K562 (cell line): ENCODE data around the gene L3MBTL1. TPM values are rescaled to one million over a fixed set of nuclear protein-coding genes. Genes with fewer than 3 reads are reported as not detected.

Source experiments
- ATAC-seq: fragments of 200-7000 bp; cut with Tn5 transposase; 3 replicates; pipeline ENCODE4 v1.9.1; 2020; ENCODE audit warnings: moderate library complexity
- BruUV-seq: library from RNA; stranded (reverse); fragments of 400-500 nt; replicated peaks from 2 replicates; lab custom pipeline; 2021; lab: Mats Ljungman, UMichigan
- CTCF ChIA-PET: fragments of 300-600 bp; formaldehyde crosslinking; extraction: SDS; loops from one replicate; lab custom pipeline; 2021; ENCODE audit warnings: low intra/inter-chr PET ratio; lab: Yijun Ruan, JAX
- POLR2A ChIA-PET: fragments of 300-600, 350-650 bp; sonication (Branson Sonifier 250); formaldehyde crosslinking; extraction: SDS; loops from one replicate; lab custom pipeline; 2021; ENCODE audit warnings: antibody characterized with exemption, inconsistent platforms; lab: Yijun Ruan, JAX
- DNase-seq, 4 experiments: peaks; one replicate each; pipeline versions ENCODE4 v3.0.0 to v3.0.0-alpha.2; 2011 to 2018; ENCODE audit warnings: low spot score in 3 of 4, mixed read lengths in 3 of 4; ENCODE audit errors: extremely low read depth in 1 of 4
- FAIRE-seq: peaks from 2 replicates; lab custom pipeline; 2011; peaks lifted over from hg19 to GRCh38; lab: Jason Lieb, UNC
- H2AFZ ChIP-seq: 2 replicates; pipeline ENCODE4 v1.6.0; 2011; ENCODE audit warnings: low read depth, low read length, control low read depth, inconsistent platforms
- H3K27ac ChIP-seq: fragments of 200-600 bp; 3 replicates; pipeline ENCODE4 v1.8.0; 2011; ENCODE audit warnings: low read depth, mild to moderate bottlenecking, control low read depth, inconsistent platforms, low read length, moderate library complexity, mixed read lengths; ENCODE audit errors: extremely low read depth
- H3K27me3 ChIP-seq, 2 experiments: fragments of 300-600 bp in 1 of 2; 2 replicates in 1 of 2; 3 replicates in 1 of 2; pipeline versions ENCODE4 v1.6.0 to v1.8.0; 2011; ENCODE audit warnings: inconsistent platforms in 2 of 2, low read length in 2 of 2, mild to moderate bottlenecking in 1 of 2, mixed read lengths in 1 of 2, moderate library complexity in 1 of 2; ENCODE audit not compliant: control insufficient read depth in 2 of 2, insufficient read depth in 2 of 2
- H3K36me3 ChIP-seq: fragments of 300-600 bp; 3 replicates; pipeline ENCODE4 v1.8.0; 2011; ENCODE audit warnings: mild to moderate bottlenecking, low read length, inconsistent platforms; ENCODE audit not compliant: control insufficient read depth, insufficient read depth
- H3K4me1 ChIP-seq, 2 experiments: fragments of 200-600 bp in 1 of 2; replicated peaks in 1 of 2; 2 replicates in 1 of 2; 3 replicates in 1 of 2; pipeline versions ENCODE4 v1.5.1 to v1.8.0; 2011; ENCODE audit warnings: inconsistent platforms in 2 of 2, low read length in 2 of 2, mild to moderate bottlenecking in 1 of 2, mixed read lengths in 1 of 2, moderate library complexity in 1 of 2; ENCODE audit not compliant: control insufficient read depth in 2 of 2, insufficient read depth in 2 of 2
- H3K4me2 ChIP-seq: 2 replicates; pipeline ENCODE4 v1.6.1; 2011; ENCODE audit warnings: low read length, control low read depth, inconsistent platforms, mixed read lengths; ENCODE audit not compliant: insufficient read depth
- H3K4me3 ChIP-seq: fragments of 200-600 bp; sonication (generic), shearing (Covaris generic); 2 replicates; pipeline ENCODE4 v1.5.1; 2016; ENCODE audit warnings: control low read depth, inconsistent platforms
- H3K79me2 ChIP-seq: fragments of 200-600 bp; 3 replicates; pipeline ENCODE4 v1.8.0; 2011; ENCODE audit warnings: low read length, inconsistent platforms; ENCODE audit not compliant: control insufficient read depth, insufficient read depth
- H3K9ac ChIP-seq, 2 experiments: 2 replicates each; pipeline versions ENCODE4 v1.6.0 to v1.6.1; 2011; ENCODE audit warnings: low read depth in 2 of 2, low read length in 2 of 2, control low read depth in 1 of 2, inconsistent platforms in 1 of 2, mild to moderate bottlenecking in 1 of 2, mixed read lengths in 1 of 2; ENCODE audit not compliant: insufficient read depth in 1 of 2
- H3K9me1 ChIP-seq: one replicate; pipeline ENCODE4 v1.6.0; 2011; ENCODE audit warnings: inconsistent platforms, mild to moderate bottlenecking, low read length, moderate library complexity; ENCODE audit not compliant: control insufficient read depth, insufficient read depth
- H3K9me3 ChIP-seq: replicated peaks from 2 replicates; pipeline ENCODE4 v1.5.1; 2011; ENCODE audit warnings: low read depth, low read length, inconsistent platforms; ENCODE audit not compliant: control insufficient read depth, insufficient read depth
- H4K20me1 ChIP-seq: replicated peaks from 2 replicates; pipeline ENCODE4 v1.6.1; 2011; ENCODE audit warnings: low read length, inconsistent platforms, mixed read lengths; ENCODE audit not compliant: control insufficient read depth, insufficient read depth
- ATF7 ChIP-seq: fragments of 450-650 bp; IDR thresholded peaks from 2 replicates; pipeline ENCODE4 v1.7.1; 2014; ENCODE audit warnings: mild to moderate bottlenecking, moderate library complexity
- BHLHE40 ChIP-seq: IDR thresholded peaks from 2 replicates; pipeline ENCODE4 v1.6.1; 2011; ENCODE audit warnings: low read length, improper control_type of control experiment
- CBFB ChIP-seq: sonication (generic); formaldehyde crosslinking; IDR thresholded peaks from 2 replicates; pipeline ENCODE4 v1.4.0; 2020; ENCODE audit warnings: mild to moderate bottlenecking, missing genetic modification reagents
- DIDO1 ChIP-seq: fragments of 450-650 bp; IDR thresholded peaks from 2 replicates; pipeline ENCODE4 v1.6.1; 2016; ENCODE audit warnings: low read depth, missing biosample characterization, missing genetic modification characterization
- ELF4 ChIP-seq: fragments of 450-650 bp; formaldehyde crosslinking; IDR thresholded peaks from 2 replicates; pipeline ENCODE4 v1.4.0; 2022; ENCODE audit warnings: missing genetic modification characterization
- HDAC6 ChIP-seq: IDR thresholded peaks from 2 replicates; pipeline ENCODE4 v1.6.1; 2012; ENCODE audit warnings: low read depth, mild to moderate bottlenecking, control low read depth, inconsistent platforms, low read length, moderate library complexity
- NEUROD1 ChIP-seq: fragments of 150-350 bp; IDR thresholded peaks from 2 replicates; pipeline ENCODE4 v1.6.1; 2014; ENCODE audit warnings: borderline replicate concordance, low read length, low read depth; ENCODE audit not compliant: partially characterized antibody
- NFATC3 ChIP-seq: fragments of 450-650 bp; IDR thresholded peaks from 2 replicates; pipeline ENCODE4 v1.6.1; 2017; ENCODE audit warnings: mild to moderate bottlenecking
- RBBP5 ChIP-seq: fragments of 200-600 bp; sonication (generic); IDR thresholded peaks from 2 replicates; pipeline ENCODE4 v1.6.1; 2012; ENCODE audit warnings: borderline replicate concordance, mild to moderate bottlenecking, low read length, control low read depth, inconsistent platforms; ENCODE audit not compliant: insufficient read depth, poor library complexity, severe bottlenecking
- SMAD4 ChIP-seq: fragments of 250-450 bp; sonication (Bioruptor Pico); conservative IDR thresholded peaks from 2 replicates; pipeline ENCODE4 v1.8.0; 2021; ENCODE audit warnings: inconsistent platforms, mild to moderate bottlenecking, moderate library complexity
- SMARCA4 ChIP-seq: fragments of 450-650 bp; IDR thresholded peaks from 2 replicates; pipeline ENCODE4 v1.6.1; 2016
- TCF7L2 ChIP-seq: fragments of 150-350 bp; IDR thresholded peaks from 2 replicates; pipeline ENCODE4 v1.6.1; 2016; ENCODE audit warnings: low read depth, mild to moderate bottlenecking, low read length, moderate library complexity
- ZNF232 ChIP-seq: sonication (generic); formaldehyde crosslinking; IDR thresholded peaks from 2 replicates; pipeline ENCODE4 v1.8.0; 2022; ENCODE audit warnings: mild to moderate bottlenecking, missing genetic modification reagents
- ZNF707 ChIP-seq: fragments of 250-450 bp; sonication (Bioruptor Pico); conservative IDR thresholded peaks from 2 replicates; pipeline ENCODE4 v1.8.0; 2022; ENCODE audit warnings: inconsistent platforms, mild to moderate bottlenecking, moderate library complexity
- ZNF740 ChIP-seq, 3 experiments: fragments of 200-800 bp in 1 of 3; sonication (Bioruptor generic) in 1 of 3; sonication (generic) in 1 of 3; formaldehyde crosslinking in 1 of 3; IDR thresholded peaks; 2 replicates each; pipeline versions ENCODE4 v1.6.1 to v1.8.0; 2016 to 2022; ENCODE audit warnings: mild to moderate bottlenecking in 2 of 3, missing compliant biosample characterization in 2 of 3, missing genetic modification characterization in 2 of 3, missing genetic modification reagents in 1 of 3
- WGBS: fragments of 100-300 bp; shearing (Covaris generic); methylation state at CpG from one replicate; pipeline ENCODE4 v1.1.6; 2016; ENCODE audit warnings: low coverage, mixed read lengths; ENCODE audit not compliant: insufficient coverage; ENCODE audit errors: missing lambda C conversion rate; 5-methylcytosine and 5-hydroxymethylcytosine counted together
- in situ Hi-C: fragments of 300-500 bp; cut with MboI; formaldehyde crosslinking; loops from 4 replicates; pipeline ENCODE4 v1.15.0; 2018; ENCODE audit warnings: inconsistent platforms, mixed read lengths
- intact Hi-C: fragments of 100-400 bp; cut with micrococcal nuclease; formaldehyde crosslinking; loops from 2 replicates; pipeline ENCODE4 v1.14.2; 2022
- polyA plus RNA-seq, 8 experiments: library from polyadenylated mRNA; depleted of rRNA in 4 of 8; stranded (reverse) in 5 of 8; unstranded in 3 of 8; fragments of >200 nt; fragmentation: Nextera tagmentation in 2 of 8; fragmentation: Illumina TruSeq in 1 of 8; extraction: Ambion mirVana in 2 of 8; extraction: Trizol in 1 of 8; gene quantifications; 2 replicates each; pipeline versions ENCODE4 v1.2.1 to v1.2.3, GENCODE V29; 2011 to 2014; ENCODE audit warnings: inconsistent platforms in 1 of 8, missing spikeins in 1 of 8
- total RNA-seq, 7 experiments: library from RNA; depleted of rRNA in 6 of 7; stranded (reverse); fragments of >200 nt in 6 of 7; fragmentation: Illumina TruSeq in 2 of 7; extraction: Trizol in 2 of 7; gene quantifications; 2 replicates each; pipeline versions ENCODE4 v1.2.1 to v1.2.3, GENCODE V29; 2011 to 2021; ENCODE audit warnings: low replicate concordance in 1 of 7
- TF ChIP-seq, protein P1 (sequence below): fragments of 250-450 bp; sonication (Bioruptor Pico); IDR thresholded peaks from 2 replicates; pipeline ENCODE4 v1.4.0; 2020
- TF ChIP-seq, protein P2 (sequence below): fragments of 250-450 bp; sonication (Bioruptor Pico); IDR thresholded peaks from 2 replicates; pipeline ENCODE4 v1.8.0; 2022; ENCODE audit warnings: inconsistent platforms

Gene L3MBTL1
- total and polyA plus RNA-seq, 9 of the 15 experiments (the other 6 are each of a cell fraction or from before 2014, with no cell fraction given) = 0.77 to 10.0 (median 4.4) TPM

DNA sequence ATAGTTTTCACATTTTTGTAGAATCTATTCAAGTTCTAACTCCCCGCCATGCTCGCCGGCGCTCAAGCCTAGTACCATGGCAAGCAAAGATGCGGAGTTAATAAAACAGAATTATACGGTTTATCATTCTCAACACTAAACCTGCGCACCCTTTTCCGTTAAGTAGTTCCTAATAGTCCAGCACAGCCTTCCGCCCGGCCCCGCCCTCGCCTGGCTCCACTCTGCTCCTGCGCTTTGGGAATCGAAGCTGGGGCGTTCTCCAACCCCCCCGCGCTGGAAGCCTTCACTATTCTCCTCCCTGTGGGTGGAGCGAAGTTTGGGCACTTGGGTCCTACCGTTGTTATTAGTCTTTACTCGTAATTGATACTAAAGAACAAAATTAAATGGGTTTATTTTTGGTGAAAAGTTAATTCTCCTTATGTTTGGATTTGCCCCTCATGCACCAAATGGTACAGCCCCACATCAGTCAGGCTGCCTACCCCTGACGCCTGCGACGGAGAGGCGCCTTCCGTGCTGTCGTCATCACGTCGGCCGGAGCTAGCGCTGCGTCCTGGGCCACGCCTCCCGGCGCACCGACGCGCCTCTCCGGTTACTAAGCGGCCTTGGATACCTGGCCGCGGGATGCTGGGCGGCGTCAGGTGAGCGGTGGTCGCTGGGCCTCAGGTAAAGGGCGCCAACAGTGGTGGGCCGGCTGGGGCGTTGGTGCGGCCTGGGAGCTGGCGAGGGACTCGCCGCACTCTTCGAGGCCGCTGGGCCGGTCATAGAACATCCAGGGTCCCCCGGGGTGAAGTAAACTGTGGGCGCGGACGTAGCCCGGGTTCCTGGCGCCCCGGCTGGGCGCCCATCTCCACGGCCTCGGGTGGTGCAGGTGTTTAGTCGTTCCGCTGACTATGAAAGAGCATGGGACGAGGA, 83.2 kb downstream of the L3MBTL1 start, which contains the start of gene IFT52:
Gene IFT52 (plus strand): TSS at position 546 of the 912 bp plus-strand sequence. CDS start 3,762 bp downstream, outside the sequence.
- POLR2A ChIA-PET = interaction anchor here (0.6 to 1.9 kb wide), 13 partner anchors 11 to 1873 kb away, joined by 3 to 7 read pairs (median 3); no protein-coding TSS in a partner anchor
- no peaks in the 10 kb centered on the region for H3K9me1 ChIP-seq
- H3K79me2 ChIP-seq = peaks cover 6% of the 10 kb centered on the region; the same call in 1 of the 3 replicates
- H3K27ac ChIP-seq = peak within 1 kb of the TSS; percentile 92
- peaks cover 3 to 12% of the 10 kb centered on the region in 2 experiments; a peak in 3 of 5 replicates for H3K4me1 ChIP-seq
- peak within 1 kb of the TSS; percentile 79 for H3K4me2 ChIP-seq
- FAIRE-seq (peak; percentile 98), DNase-seq (peak; percentile 90 to 96 (median 91)), ATAC-seq (peak; percentile 99)
- in situ Hi-C loops (no loop called here), intact Hi-C loops (no loop called here)
- no TSS peak for BruUV-seq
- H3K27me3 ChIP-seq = no peaks in the 10 kb centered on the region
- no peaks in the 10 kb centered on the region for H3K9me3 ChIP-seq
- peak within 1 kb of the TSS; percentile 99 for H2AFZ ChIP-seq
- H3K36me3 ChIP-seq = peaks cover 8% of the 10 kb centered on the region; the same call in 1 of the 3 replicates
- WGBS = under 1% methylated on average over 67 of the region's 68 CpGs
- H4K20me1 ChIP-seq = no peaks in the 10 kb centered on the region
- peak within 1 kb of the TSS; percentile 89 to 90 for H3K9ac ChIP-seq
- H3K4me3 ChIP-seq = peak within 1 kb of the TSS; percentile 75
- CTCF ChIA-PET = no interaction called here
- TF ChIP-seq SMARCA4 (peak; percentile 18), ZNF740 (CRISPR knock-in tag; IDR thresholded peaks at IDR 0.05) (no peak), ZNF740 (tag; IDR thresholded peaks at IDR 0.05) (0 out of 4 replicates have a peak, but pooled peaks of 1 of the 2 experiments have one; percentile 28), ELF4 (peak; percentile 17; the same call in 1 of the 2 replicates), ZNF232 (CRISPR knock-in tag) (no peak), HDAC6 (no peak), DIDO1 (tag) (peak; percentile 59; the same call in 1 of the 2 replicates), NFATC3 (no peak), BHLHE40 (peak; percentile 87), RBBP5 (peak; percentile 78), TCF7L2 (peak; percentile 90), NEUROD1 (peak; percentile 56), CBFB (CRISPR knock-in tag) (no peak), ATF7 (peak; percentile 100), SMAD4 (CRISPR knock-in tag) (peak; percentile 80; the same call in 1 of the 2 replicates), ZNF707 (CRISPR knock-in tag) (no peak)
- TF ChIP-seq, protein P1, sequence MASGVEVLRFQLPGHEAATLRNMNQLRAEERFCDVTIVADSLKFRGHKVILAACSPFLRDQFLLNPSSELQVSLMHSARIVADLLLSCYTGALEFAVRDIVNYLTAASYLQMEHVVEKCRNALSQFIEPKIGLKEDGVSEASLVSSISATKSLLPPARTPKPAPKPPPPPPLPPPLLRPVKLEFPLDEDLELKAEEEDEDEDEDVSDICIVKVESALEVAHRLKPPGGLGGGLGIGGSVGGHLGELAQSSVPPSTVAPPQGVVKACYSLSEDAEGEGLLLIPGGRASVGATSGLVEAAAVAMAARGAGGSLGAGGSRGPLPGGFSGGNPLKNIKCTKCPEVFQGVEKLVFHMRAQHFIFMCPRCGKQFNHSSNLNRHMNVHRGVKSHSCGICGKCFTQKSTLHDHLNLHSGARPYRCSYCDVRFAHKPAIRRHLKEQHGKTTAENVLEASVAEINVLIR (CRISPR knock-in tag) = peak; percentile 91
- TF ChIP-seq, protein P2, sequence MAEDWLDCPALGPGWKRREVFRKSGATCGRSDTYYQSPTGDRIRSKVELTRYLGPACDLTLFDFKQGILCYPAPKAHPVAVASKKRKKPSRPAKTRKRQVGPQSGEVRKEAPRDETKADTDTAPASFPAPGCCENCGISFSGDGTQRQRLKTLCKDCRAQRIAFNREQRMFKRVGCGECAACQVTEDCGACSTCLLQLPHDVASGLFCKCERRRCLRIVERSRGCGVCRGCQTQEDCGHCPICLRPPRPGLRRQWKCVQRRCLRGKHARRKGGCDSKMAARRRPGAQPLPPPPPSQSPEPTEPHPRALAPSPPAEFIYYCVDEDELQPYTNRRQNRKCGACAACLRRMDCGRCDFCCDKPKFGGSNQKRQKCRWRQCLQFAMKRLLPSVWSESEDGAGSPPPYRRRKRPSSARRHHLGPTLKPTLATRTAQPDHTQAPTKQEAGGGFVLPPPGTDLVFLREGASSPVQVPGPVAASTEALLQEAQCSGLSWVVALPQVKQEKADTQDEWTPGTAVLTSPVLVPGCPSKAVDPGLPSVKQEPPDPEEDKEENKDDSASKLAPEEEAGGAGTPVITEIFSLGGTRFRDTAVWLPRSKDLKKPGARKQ (CRISPR knock-in tag) = no peak
